Keratinocyte (primary cell): ENCODE measurements around the gene SIGLEC7. TPM values are rescaled to one million over a fixed set of nuclear protein-coding genes. Genes with fewer than 3 reads are reported as not detected.
"Not testable (repeated sequence)": the region's sequence is repeated elsewhere in the genome, so short reads cannot be mapped to it uniquely, and the experiment has no call there.

ENCODE experiments used
- DNase-seq: peaks from one replicate; pipeline ENCODE4 v3.0.0-alpha.2; 2011; ENCODE audit warnings: low read depth, missing footprints, low spot score
- FAIRE-seq: peaks from 2 replicates; lab custom pipeline; 2011; peaks lifted over from hg19 to GRCh38; lab: Jason Lieb, UNC
- H2AFZ ChIP-seq: 2 replicates; pipeline ENCODE4 v1.6.0; 2012; ENCODE audit warnings: low read length, control low read depth, inconsistent platforms; ENCODE audit not compliant: control insufficient read depth
- H3K27ac ChIP-seq: 2 replicates; pipeline ENCODE4 v1.5.1; 2011; ENCODE audit warnings: low read length; ENCODE audit not compliant: control insufficient read depth, insufficient read depth
- H3K27me3 ChIP-seq: 3 replicates; pipeline ENCODE4 v1.6.0; 2011; ENCODE audit warnings: low read length; ENCODE audit not compliant: control insufficient read depth, insufficient read depth; ENCODE audit errors: extremely low read depth
- H3K36me3 ChIP-seq, 2 experiments: 2 replicates in 1 of 2; 3 replicates in 1 of 2; pipeline ENCODE4 v1.5.1; 2011; ENCODE audit warnings: low read length in 2 of 2, mild to moderate bottlenecking in 1 of 2; ENCODE audit not compliant: control insufficient read depth in 2 of 2, insufficient read depth in 2 of 2; ENCODE audit errors: extremely low read depth in 1 of 2
- H3K4me1 ChIP-seq: 3 replicates; pipeline ENCODE4 v1.5.1; 2011; ENCODE audit warnings: low read length; ENCODE audit not compliant: control insufficient read depth, insufficient read depth; ENCODE audit errors: extremely low read depth
- H3K4me2 ChIP-seq: 3 replicates; pipeline ENCODE4 v1.6.0; 2011; ENCODE audit warnings: low read depth, low read length; ENCODE audit not compliant: control insufficient read depth, insufficient read depth; ENCODE audit errors: extremely low read depth
- H3K4me3 ChIP-seq, 3 experiments: fragments of 200-600 bp in 1 of 3; sonication (generic) in 1 of 3; 2 replicates in 2 of 3; 3 replicates in 1 of 3; pipeline ENCODE4 v1.5.1; 2011 to 2016; ENCODE audit warnings: low read length in 3 of 3, mild to moderate bottlenecking in 3 of 3, control low read depth in 2 of 3, inconsistent platforms in 1 of 3, low read depth in 1 of 3, mixed read lengths in 1 of 3, mixed run types in 1 of 3, moderate library complexity in 1 of 3; ENCODE audit not compliant: control insufficient read depth in 2 of 3, insufficient read depth in 2 of 3; ENCODE audit errors: extremely low read depth in 1 of 3
- H3K79me2 ChIP-seq: 2 replicates; pipeline ENCODE4 v1.6.0; 2012; ENCODE audit warnings: low read length; ENCODE audit not compliant: control insufficient read depth, insufficient read depth
- H3K9ac ChIP-seq: 3 replicates; pipeline ENCODE4 v1.6.0; 2011; ENCODE audit warnings: low read length; ENCODE audit not compliant: control insufficient read depth, insufficient read depth; ENCODE audit errors: extremely low read depth
- H3K9me1 ChIP-seq: 3 replicates; pipeline ENCODE4 v1.6.0; 2011; ENCODE audit warnings: low read length; ENCODE audit not compliant: control insufficient read depth, insufficient read depth; ENCODE audit errors: extremely low read depth
- H3K9me3 ChIP-seq: 2 replicates; pipeline ENCODE4 v1.5.1; 2012; ENCODE audit warnings: low read depth, low read length; ENCODE audit not compliant: control insufficient read depth
- H4K20me1 ChIP-seq: 3 replicates; pipeline ENCODE4 v1.6.0; 2011; ENCODE audit warnings: low read length; ENCODE audit not compliant: control insufficient read depth, insufficient read depth; ENCODE audit errors: extremely low read depth
- EZH2 ChIP-seq: IDR thresholded peaks from one replicate; pipeline ENCODE4 v1.6.1; 2012; ENCODE audit warnings: inconsistent platforms, mild to moderate bottlenecking, low read length, moderate library complexity
- dilution Hi-C: fragments of 300-500 bp; cut with MboI; formaldehyde crosslinking; loops from one replicate; pipeline ENCODE4 v1.7.0; 2020; ENCODE audit warnings: low sequenced_read_pairs; ENCODE audit not compliant: extremely low pct_ligation_motif_present
- polyA plus RNA-seq, 5 experiments: library from polyadenylated mRNA; depleted of rRNA in 3 of 5; stranded (reverse) in 3 of 5; stranded (forward) in 1 of 5; unstranded in 1 of 5; fragments of >200 nt; gene quantifications; 1 replicate in 1 of 5; 2 replicates in 3 of 5; 3 replicates in 1 of 5; pipeline versions ENCODE4 v1.2.1 to v1.2.3, GENCODE V29; 2011 to 2012; ENCODE audit warnings: missing spikeins in 2 of 5, low read depth in 1 of 5, low replicate concordance in 1 of 5
- TF ChIP-seq, protein P1 (sequence below), 3 experiments: IDR thresholded peaks in 1 of 3; conservative IDR thresholded peaks in 1 of 3; optimal IDR thresholded peaks in 1 of 3; 2 replicates in 2 of 3; 3 replicates in 1 of 3; pipeline versions ENCODE3 to v1.5.1; 2011; ENCODE audit warnings: low read length in 3 of 3, mild to moderate bottlenecking in 3 of 3, moderate library complexity in 2 of 3, control low read depth in 1 of 3, inconsistent platforms in 1 of 3; ENCODE audit not compliant: insufficient read depth in 2 of 3; ENCODE audit errors: extremely low read depth in 1 of 3

SIGLEC7 gene
- polyA plus RNA-seq, 1 donor (not counting 4 experiments of a cell fraction or from before 2014, with no cell fraction given), result not detected

DNA sequence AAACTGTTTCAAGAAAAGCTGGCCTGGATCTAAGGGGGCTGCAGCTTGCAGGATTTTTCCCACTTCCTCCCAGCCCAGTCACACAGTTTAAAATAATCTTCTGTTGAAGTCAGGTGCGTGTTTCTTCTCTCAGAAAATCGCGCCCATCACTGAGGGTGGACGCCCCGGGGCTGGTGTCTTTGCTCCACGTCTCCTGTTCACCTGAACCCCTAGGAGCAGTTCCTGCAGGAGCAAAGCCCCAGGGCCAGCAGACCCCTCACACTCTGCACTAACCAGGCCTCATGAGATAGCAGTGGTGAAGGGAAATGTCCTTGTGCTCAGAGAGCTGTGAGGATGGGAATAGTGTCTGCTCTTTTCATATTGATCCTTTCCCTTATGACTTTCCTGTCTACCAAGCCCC lies 920 bp upstream of the SIGLEC7 start:
- H2AFZ ChIP-seq, result no peak overlapping the region

DNA sequence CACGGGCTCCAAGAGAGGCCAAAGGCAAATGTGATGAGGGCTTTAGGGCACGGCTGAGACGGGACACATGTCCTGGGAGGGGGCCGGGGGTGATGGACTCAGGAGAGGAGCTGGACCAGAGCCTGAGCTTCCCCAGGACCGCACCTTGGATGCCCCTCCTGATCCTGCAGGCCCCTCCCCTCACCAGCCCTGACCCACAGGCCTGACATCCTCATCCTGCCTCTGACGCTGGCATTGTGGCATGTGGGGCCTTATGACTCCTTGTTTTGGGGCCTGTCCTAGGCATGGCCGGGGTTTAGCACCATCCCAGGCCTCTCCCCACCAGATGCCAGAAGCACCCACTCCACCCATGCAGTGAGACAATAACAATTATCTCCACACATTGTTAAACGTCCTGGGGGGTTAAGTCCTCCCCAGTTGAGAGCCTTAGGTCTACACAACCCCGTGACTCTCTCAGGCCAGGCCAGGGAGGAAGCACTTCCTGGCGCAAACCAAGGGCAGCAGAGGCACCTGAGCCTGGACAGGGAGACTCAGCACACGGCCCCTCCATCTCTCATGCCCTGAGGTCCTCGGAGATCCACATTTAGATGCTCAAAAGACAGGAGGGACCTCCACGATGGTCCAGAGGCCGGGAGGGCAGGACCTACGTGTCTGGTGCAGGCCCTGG lies 841 bp downstream of the SIGLEC7 start:
- FAIRE-seq, H3K27ac ChIP-seq, dilution Hi-C loops, H3K4me1 ChIP-seq, H3K9ac ChIP-seq, H3K9me1 ChIP-seq, H3K27me3 ChIP-seq, H3K9me3 ChIP-seq, DNase-seq, H3K79me2 ChIP-seq, H4K20me1 ChIP-seq, H3K4me2 ChIP-seq, H2AFZ ChIP-seq, H3K36me3 ChIP-seq, H3K4me3 ChIP-seq: not testable (repeated sequence)

More for the DNA sequence above, 920 bp upstream of the SIGLEC7 start:
- Histone ChIP-seq H3K4me3 (no peak overlapping the region), H3K27me3 (peaks cover 7% of the 10 kb centered on the region), H3K79me2 (no peaks in the 10 kb centered on the region), H3K9ac (no peak overlapping the region), H3K9me1 (no peaks in the 10 kb centered on the region), H3K36me3 (no peaks in the 10 kb centered on the region), H3K27ac (no peak overlapping the region), H4K20me1 (no peaks in the 10 kb centered on the region), H3K4me2 (no peak overlapping the region), H3K4me1 (no peaks in the 10 kb centered on the region), H3K9me3 (no peaks in the 10 kb centered on the region)
- no peak for TF ChIP-seq EZH2
- TF ChIP-seq, protein P1, sequence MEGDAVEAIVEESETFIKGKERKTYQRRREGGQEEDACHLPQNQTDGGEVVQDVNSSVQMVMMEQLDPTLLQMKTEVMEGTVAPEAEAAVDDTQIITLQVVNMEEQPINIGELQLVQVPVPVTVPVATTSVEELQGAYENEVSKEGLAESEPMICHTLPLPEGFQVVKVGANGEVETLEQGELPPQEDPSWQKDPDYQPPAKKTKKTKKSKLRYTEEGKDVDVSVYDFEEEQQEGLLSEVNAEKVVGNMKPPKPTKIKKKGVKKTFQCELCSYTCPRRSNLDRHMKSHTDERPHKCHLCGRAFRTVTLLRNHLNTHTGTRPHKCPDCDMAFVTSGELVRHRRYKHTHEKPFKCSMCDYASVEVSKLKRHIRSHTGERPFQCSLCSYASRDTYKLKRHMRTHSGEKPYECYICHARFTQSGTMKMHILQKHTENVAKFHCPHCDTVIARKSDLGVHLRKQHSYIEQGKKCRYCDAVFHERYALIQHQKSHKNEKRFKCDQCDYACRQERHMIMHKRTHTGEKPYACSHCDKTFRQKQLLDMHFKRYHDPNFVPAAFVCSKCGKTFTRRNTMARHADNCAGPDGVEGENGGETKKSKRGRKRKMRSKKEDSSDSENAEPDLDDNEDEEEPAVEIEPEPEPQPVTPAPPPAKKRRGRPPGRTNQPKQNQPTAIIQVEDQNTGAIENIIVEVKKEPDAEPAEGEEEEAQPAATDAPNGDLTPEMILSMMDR (optimal IDR thresholded peaks at IDR 0.05 in 1 of 3, IDR thresholded peaks at IDR 0.05 in 1 of 3, conservative IDR thresholded peaks at IDR 0.05 in 1 of 3; ENCODE audit: extremely low read depth in 1 of 3, insufficient read depth in 2 of 3, low read length in 3 of 3), result no peak
- FAIRE-seq (no peak), DNase-seq (no peak)
- dilution Hi-C loops, result no loop called here

DNA sequence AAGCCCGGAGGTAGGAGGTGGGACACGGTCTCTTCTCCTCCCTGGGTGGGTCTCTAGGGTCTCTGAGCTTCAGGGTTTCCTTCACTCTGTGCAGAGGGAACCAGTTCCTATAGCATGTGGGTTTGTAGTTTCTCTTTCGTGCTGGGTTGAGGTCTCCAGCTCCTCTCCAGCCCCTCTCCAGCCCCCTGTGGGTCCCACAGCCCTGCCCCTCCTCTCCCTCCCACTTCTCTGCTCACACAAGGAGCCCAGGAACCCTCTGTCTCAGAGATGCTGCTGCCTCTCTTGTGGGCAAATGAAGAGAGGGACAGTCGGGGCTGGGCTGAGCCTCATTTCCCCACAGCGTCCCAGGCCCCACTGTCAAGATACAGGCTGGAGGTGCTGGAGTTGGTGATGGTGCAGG lies 1.4 kb downstream of the SIGLEC7 start:
- TF ChIP-seq EZH2, result no peak
- TF ChIP-seq, protein P1 (optimal IDR thresholded peaks at IDR 0.05 in 1 of 3, IDR thresholded peaks at IDR 0.05 in 1 of 3, conservative IDR thresholded peaks at IDR 0.05 in 1 of 3; ENCODE audit: extremely low read depth in 1 of 3, insufficient read depth in 2 of 3, low read length in 3 of 3), result no peak
- Histone ChIP-seq H3K9ac (no peak overlapping the region), H3K4me3 (no peak overlapping the region), H3K27ac (no peak overlapping the region), H3K27me3 (peaks cover 7% of the 10 kb centered on the region), H2AFZ (no peak overlapping the region), H3K4me2 (no peak overlapping the region), H3K4me1 (no peaks in the 10 kb centered on the region), H3K79me2 (no peaks in the 10 kb centered on the region), H3K9me3 (no peaks in the 10 kb centered on the region), H3K9me1 (no peaks in the 10 kb centered on the region), H3K36me3 (no peaks in the 10 kb centered on the region), H4K20me1 (no peaks in the 10 kb centered on the region)
- DNase-seq (no peak), FAIRE-seq (no peak)
- dilution Hi-C loops, result no loop called here
